DMS79 (cell line): ENCODE data around the gene OIT3.

ENCODE experiments used
- DNase-seq: peaks from one replicate; lab custom pipeline; 2025; lab: John Stamatoyannopoulos, UW

Gene OIT3

DNA sequence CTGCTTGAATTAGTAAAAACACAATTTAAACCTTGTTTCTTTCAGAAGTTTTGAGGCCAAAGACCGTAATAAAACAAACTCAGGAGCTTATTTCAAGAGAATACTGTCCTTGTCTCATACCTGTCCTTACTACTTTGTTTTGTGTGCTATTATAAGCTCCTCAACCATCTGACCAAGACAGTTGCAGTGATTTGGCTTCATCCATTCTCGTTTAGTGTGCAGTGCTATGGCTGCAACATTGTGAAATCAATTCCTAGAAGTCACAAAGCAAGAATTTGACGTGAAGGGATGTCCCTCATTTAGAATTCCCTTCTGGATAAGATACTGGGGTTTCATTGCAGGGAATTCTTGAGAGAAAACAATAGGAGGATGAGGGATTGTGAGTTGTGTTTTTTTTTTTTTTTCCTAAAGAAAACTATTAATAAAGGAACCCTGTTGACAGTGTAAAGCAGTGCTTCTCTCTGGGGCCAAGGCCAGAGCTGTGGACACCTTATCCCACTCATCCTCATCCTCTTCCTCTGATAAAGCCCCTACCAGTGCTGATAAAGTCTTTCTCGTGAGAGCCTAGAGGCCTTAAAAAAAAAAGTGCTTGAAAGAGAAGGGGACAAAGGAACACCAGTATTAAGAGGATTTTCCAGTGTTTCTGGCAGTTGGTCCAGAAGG lies at the start of gene OIT3:
Gene OIT3 (plus strand): TSS at position 604 of the 663 bp plus-strand sequence. CDS start 60 bp downstream, outside the sequence.
- DNase-seq = no peak

DNA sequence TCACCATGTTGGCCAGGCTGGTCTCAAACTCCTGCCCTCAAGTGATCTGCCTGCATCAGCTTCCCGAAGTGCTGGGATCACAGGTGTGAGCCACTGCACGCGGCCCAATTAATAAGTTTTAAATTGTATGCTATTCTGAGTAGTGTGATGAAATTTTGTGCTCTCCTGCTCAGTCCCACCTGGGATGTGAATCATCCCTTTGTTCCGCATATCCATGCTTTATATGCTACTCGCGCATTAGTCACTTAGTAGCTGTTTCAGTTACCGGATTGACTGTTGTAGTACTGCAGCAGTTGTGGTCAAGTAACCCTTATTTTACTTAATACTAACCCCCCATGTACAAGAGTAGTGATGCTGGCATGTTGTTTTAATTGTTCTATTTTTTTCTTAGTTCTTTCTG lies 47.3 kb upstream of the OIT3 start:
- DNase-seq = no peak

DNA sequence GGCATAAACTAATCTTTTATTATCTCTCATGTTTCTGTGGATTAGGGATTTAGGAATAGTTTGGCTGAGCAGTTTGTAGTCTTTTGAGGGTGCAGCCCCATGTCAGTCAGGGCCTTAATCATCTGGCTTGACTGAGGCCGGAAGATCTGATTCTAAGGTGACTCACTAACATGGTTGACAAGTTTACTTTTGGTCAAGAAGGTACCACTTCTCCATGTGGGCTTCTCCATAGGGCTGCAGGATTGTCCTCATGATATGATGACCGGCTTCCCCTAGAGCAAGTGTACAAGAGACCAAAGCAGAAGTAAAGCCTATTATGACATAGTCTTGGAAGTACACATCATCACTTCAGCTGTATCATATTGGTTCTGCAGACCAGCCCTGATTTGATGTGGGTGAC lies 45.9 kb upstream of the OIT3 start:
- DNase-seq = no peak

DNA sequence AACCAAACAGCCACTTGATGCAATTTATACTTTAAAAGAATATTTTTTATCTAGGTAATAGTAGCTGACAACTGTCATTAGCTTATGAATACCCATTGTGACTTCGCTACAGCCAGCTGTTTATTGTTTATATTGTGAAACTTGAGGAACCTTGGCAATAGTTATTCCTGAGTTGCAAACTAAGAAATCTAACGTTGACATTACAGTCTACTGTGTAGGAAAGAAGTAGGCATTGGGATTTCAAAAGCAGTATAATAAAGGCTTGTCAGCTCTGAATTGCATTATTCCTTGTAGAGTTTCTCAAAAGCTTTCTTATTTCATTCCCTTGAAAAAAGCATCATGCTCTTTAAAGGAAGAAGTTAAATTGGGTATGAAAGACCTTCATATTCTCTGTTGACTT lies 42.7 kb upstream of the OIT3 start:
- no peak for DNase-seq

DNA sequence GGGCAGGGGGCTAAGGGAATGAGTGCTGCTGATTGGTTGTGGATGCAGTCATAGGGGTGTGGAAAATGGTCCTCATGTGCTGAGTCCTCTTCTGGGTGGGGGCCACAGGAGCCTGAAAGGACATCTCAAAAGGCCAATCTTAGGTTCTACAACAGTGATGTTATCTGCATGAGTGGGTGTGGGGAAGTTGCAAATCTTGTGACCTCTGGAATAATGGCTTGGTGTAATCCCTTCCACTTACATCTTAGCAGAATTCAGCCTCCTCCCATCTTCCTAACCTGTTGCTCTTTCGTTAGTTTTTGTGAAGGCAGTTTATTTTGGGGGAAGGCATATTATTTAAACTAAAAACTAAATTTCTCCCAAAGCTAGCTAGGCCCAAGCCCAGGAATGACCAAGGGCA lies 42.0 kb upstream of the OIT3 start:
- DNase-seq = no peak

DNA sequence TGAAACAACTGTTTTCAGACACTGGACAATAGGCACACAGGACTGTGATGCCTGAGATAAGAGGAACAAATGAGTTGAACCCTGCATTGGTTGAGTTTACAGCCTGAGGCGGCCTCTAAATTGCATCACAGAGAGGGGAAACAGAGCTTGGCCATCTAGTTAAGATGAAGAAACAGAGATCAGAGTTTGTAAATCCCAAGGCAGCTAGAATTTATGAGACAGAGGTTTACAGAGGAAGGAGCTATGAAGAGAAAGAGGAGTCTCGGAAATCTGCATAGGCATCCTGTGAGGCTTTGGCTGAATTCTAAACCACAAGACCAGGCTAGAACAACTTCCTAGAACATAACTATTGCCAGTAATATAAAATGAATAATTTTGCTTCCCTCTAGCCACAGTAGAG lies 41.0 kb upstream of the OIT3 start:
- DNase-seq = no peak

DNA sequence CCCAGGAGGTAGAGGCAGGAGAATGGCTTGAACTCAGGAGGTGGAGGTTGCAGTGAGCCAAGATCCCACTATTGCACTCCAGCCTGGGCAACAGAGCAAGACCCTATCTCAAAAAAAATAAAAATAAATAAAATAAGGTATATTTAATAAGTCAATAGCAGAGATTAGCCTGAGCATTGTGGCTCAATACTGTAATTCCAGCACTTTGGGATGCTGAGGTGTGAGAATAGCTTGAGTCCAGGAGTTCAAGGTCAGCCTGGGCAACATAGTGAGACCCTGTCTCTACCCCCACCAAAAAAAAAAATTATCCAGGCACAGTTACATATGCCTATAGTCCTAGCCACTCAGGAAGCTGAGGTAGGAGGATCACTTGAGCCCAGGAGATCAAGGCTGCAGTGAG lies 38.4 kb upstream of the OIT3 start:
- DNase-seq = no peak

DNA sequence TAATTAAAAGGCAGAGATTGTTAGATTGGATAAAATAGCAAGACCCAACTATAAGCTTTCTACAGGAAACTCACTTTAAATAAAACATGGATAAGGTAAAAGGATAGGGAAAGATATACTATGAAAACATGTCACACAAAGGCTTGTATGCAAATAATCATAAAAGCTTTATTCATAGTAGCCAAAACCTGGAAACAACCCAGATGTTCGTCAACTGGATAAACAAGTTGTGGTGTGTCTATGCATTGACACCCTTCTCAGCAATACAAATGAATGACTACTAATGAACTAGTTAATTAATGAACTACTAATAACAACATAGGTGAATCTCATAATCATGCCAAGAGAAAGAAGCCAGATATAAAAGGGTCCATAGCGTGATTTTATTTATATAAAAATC lies 37.7 kb upstream of the OIT3 start:
- no peak for DNase-seq

DNA sequence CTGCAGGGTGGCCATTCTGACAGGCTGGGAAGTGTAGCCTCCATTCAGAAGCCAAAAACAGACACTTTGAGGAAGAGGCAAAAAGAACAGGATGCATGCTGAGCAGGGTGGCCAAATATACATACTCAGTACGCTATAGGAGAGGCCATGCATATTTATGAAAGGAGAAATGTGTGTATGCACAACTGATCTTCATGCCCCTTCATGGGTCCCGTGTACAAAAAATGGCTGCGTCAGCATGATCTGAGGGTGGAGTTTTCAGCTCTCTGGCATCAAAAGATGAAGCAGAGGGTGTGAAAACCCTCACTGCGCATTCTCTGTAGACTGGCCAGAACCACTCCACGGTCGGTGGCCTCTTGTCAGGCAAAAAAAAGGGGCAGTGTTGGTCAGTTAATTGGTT lies 35.5 kb upstream of the OIT3 start:
- no peak for DNase-seq

DNA sequence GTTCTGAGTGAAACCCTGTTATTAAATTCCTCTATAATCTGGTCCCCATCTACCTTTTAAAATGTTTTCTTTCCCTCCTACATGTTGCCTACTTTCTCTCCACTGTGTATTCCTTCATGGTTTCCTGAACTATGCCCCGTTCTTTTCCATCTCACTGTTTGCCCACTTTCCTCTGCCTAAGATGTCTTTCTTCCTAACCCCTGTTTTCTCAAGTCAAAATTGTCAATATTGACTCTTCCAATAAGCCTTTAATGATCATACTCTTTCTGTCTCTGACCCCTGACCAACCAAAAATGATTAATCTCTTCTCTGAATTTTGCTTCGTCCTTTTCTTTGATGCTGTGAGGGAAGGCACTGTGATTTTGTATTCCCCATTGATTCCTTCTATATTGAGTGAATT lies 30.6 kb upstream of the OIT3 start:
- DNase-seq = no peak

DNA sequence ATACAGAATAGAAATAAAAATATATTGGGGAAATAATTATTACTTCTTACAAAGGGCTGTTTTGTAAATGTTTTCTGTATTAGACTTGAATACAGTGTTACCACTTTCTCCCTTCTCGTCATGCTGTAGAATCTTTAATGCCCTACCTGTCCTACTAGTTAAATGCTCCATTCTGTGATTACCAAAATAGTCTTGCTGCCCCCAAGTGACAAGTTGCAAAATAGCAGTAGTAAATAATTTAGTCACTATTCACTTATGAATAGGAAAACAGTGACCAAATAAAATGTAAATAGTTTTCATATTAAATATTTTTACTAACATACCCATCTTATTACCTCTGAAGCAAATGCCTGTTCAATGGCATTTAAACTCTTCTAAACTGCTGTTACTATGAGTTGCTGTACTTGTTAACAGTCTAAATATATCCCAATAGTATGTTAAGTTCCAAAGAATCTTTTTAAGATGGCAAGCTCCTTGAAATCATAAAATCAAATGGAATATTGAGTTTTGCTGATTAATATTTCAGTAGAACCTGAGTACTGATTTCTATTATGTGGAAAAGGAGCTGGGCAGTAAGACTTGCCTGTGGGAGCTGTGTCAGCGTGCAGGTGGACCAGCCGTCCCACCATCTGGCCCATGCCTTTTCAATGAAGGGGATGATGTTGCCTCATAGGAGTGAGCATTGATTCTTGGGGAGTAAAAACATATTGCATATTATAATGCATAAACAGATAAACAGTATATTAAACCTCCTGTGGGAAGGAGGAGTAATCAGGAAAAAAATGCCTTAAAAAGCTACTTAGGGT lies 18.1 kb upstream of the OIT3 start:
- no peak for DNase-seq

DNA sequence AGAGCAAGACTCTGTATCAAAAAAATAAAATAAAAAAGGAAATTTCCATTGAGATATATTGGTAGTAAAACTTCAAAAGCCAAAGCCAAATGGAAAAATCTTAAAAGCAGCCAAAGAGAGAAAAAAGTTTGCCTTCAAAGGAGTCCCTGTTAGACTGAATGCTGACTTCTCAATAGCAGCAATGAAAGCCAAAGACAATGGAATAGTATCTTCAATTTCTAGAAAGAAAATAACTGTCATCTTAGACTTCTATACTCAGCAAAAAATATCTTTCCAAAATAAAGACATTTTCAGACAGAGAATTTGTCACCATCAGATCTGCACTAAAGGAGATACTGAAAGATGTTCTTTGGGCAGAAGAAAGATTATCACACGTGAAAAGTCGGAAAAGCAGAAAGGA lies 14.3 kb upstream of the OIT3 start:
- no peak for DNase-seq

DNA sequence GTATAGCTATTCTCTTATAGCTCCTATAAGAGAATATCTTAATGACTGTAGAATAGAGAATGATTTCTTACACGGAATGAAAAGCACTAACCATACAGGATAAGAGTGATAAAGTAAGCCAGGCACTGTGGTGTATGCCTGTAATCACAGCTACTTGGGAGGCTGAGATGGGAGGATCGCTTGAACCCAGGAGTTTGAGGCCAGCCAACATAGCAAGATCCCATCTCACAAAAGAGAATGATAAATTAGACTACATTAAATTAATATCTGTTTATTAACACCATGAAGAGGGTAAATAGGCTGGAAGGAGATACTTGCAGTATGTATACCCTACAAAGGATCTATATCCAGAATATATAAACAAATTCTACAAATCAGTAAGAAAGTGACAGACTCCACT lies 12.2 kb upstream of the OIT3 start:
- no peak for DNase-seq

DNA sequence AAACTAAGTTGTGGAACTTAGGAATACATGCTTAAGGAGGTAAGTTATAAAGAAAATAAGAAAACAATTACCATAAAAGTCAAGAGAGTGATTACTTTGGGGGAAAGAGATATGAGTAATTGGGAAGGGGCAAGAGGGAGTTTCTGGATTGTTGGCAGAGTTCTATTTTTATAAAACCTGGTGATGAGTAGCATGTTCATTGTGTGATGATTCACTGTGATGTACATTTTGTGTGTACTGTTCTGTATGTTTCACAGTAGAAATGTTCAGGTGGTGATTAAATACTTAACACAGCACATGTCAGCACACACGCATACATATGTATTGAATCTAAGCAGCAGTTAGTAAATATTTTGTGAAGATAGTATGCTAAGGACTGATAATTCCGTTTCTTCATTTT lies 9.7 kb upstream of the OIT3 start:
- no peak for DNase-seq

DNA sequence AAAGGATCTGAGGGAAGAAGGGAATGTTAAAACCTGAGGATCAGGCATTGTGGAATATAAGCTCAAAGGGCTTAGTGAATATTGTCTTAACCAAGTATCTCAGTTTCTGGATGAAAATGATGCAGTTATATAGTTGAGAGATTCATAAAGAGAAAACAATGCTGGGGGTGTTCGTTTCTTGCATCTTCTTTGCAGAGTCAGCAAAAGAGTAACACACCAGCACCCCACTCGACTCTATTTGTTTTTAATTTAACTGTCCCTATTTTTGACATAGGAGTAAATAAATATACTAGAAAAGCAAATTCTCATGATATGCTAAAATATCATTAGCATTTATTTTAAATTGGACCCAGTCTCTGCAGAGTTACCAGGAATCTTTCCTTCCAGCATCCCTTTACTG lies 7.6 kb upstream of the OIT3 start:
- no peak for DNase-seq

DNA sequence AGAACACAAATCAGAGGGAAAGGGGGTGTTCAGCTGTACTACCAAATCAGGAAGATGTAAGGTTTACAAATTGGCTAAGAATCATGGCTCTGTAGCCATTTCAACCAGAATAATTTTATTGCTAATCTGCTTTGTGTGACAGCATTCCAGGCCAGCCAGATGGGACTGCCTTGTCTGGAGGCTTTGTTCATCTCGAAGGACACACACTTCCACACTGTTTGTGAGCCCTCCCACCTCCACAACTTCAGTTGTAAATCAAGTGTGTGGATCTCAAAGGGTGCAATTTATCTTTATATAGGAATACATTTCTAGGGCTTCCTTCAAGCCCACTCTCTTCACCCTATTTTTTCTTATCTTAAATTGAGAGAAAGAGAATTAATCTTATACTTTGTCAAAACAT lies 6.9 kb upstream of the OIT3 start:
- DNase-seq = no peak

DNA sequence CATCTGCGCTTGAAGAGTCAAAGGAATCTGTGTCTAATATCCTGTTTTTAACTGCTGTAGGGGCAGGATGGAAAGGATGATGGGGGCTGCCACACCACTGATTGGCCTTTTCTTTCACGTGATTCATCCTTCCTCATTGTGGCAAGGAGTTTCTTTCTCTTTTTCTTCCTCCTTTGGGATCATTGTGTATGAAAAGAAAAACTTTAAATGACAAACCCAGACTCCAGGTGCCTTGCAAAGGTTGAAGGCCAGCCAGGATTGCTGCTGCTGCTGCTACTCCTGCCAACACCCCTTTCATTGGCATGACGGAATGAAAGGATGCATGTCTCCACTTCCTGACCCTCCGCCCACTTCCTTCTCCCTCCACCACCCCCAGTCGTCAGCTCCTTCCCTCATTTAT lies 6.5 kb upstream of the OIT3 start:
- no peak for DNase-seq

DNA sequence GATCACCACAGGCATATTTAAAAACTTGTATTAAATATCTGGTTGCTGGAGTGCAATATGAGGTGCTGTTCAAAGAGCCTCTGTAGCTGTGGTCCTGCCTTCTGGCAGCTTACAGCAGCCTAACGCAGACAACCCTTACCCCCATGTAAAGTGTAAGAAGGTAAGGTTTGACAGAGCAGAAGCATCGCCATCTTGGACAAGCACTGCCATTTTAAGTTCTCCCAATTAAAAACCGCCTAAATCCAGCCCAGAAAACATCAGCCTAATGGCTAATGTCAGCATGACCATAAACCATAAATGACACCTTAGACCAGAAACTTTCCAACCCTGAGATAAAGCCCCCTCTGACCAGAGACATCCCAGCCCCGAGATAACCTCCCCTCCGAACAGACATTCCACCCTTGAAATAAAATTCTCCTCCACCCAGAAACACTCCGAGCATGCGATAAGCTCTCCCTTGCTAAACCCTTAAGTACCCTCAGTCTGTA lies 5.3 kb upstream of the OIT3 start:
- no peak for DNase-seq

DNA sequence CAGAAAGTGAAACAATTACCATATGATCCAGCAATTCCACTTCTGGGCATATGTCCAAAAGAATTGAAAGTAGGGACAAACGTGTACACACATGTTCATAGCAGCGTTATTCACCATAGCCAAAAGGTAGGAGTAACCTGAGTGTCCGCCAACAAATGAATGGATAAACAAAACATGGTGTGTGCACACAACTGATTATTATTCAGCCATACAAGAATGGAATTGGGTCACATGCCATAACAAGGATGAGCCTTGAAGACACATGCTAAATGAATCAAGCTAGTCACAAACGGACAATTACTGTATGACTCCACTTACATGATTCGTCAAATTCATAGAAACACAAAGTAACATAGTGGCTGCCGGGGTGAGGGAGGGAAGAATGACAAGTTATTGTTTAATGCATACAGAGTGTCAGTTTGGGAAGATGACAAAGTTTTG lies 4.1 kb upstream of the OIT3 start:
- DNase-seq = peak; percentile 68

DNA sequence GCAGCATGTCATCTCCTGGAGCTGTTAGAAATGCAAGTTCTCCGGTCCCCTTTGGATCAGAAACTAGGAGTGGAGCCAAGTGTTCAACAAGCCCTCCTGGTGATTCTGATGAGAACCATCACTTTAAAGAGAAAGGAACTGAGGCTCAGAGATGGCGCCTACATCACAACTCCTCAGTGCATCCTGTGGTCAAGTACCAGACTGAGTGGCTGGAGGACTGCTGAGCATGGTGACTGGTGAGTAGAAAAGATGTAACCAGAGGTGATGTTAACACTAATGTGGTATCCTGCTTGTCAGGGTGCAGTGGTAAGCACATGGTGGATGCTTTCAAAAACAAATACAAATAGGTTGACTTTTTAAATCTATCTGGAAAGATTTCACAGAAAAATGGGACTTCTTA lies 3.5 kb upstream of the OIT3 start:
- DNase-seq = no peak

DNA sequence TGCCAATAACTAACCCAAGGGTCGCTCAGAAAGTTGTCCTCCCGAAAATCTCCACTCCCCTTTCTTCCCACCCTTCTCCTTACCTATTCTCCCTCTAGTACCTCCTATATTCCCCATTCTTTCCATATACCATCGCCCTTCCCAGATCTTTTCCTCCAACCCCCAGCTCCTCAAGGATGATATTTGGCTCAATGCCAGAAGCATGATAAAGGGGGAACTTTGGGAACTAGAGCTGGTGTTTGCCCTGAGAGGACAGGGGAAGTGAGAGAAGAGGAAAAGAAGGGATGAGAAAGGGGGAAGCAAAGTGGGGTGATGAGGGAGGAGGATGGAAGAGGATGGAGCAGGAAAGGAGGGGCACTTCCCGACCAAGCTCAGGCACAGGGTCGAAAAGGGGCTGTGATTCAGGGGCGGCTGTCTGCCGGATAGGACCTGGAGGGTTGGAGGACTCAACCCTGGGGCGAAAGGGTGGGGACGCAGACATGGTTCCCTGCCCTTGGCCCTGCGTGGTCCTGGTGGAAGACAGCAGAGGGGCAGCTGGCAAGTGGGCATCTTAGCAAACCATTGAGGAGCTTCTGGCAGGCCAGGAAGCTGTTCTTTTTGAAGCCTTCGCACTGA lies 1.8 kb downstream of the OIT3 start:
- no peak for DNase-seq

DNA sequence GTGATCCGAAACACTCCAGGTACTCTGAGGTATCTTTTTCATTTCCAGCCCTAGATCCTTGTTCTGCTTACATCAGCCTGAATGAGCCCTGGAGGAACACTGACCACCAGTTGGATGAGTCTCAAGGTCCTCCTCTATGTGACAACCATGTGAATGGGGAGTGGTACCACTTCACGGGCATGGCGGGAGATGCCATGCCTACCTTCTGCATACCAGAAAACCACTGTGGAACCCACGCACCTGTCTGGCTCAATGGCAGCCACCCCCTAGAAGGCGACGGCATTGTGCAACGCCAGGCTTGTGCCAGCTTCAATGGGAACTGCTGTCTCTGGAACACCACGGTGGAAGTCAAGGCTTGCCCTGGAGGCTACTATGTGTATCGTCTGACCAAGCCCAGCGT lies 5.1 kb downstream of the OIT3 start:
- DNase-seq = no peak

DNA sequence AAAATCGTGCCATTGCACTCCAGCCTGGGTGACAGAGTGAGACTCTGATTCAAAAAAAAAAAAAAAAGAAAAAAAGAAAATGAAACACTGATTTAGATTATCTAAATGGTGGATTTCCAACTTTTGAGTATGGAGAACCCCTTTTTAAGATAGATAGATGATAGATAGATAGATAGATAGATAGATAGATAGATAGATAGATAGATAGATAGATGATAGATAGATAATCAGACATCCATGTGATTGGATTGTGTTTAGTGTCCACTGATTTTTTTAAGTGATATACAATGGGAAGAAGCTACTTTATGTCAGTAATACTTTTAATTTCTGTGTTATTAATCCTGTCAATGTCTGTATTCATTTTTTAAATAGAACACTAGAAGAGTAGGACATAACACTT lies 6.0 kb downstream of the OIT3 start:
- no peak for DNase-seq
